GM19452 (cell line): ENCODE data around the gene AOPEP.
A peak's percentile ranks its signal among the peaks of the same experiment; 100 is the strongest.

Experiments
- ATAC-seq: cut with Tn5 transposase; IDR thresholded peaks from one replicate; pipeline ENCODE4 v1.9.1; 2021; ENCODE audit not compliant: unreplicated experiment

AOPEP gene

GRCh38 chr9:95028853-95029219 is 302.3 kb downstream of the AOPEP start:
- no peak for ATAC-seq

GRCh38 chr9:95029288-95029687 is 302.8 kb downstream of the AOPEP start:
- no peak for ATAC-seq

GRCh38 chr9:95029720-95030119 is 303.2 kb downstream of the AOPEP start:
- ATAC-seq, result no peak

GRCh38 chr9:95030344-95030743 is 303.8 kb downstream of the AOPEP start:
- no peak for ATAC-seq

GRCh38 chr9:95030920-95031642 is 304.6 kb downstream of the AOPEP start:
- ATAC-seq, result no peak

- no peak for ATAC-seq
Measured at GRCh38 chr9:95031711-95032461, 305.4 kb downstream of the AOPEP start.

- no peak for ATAC-seq
Measured at GRCh38 chr9:95032580-95033341, 306.3 kb downstream of the AOPEP start.

- no peak for ATAC-seq
Measured at GRCh38 chr9:95035846-95036245, 309.3 kb downstream of the AOPEP start.

- ATAC-seq, result no peak
Measured at GRCh38 chr9:95036676-95037075, 310.2 kb downstream of the AOPEP start.

- ATAC-seq, result no peak
Measured at GRCh38 chr9:95037789-95038521, 311.5 kb downstream of the AOPEP start.

GRCh38 chr9:95038666-95039065 is 312.2 kb downstream of the AOPEP start:
- no peak for ATAC-seq

GRCh38 chr9:95040106-95040505 is 313.6 kb downstream of the AOPEP start:
- no peak for ATAC-seq

- ATAC-seq, result no peak
Measured at GRCh38 chr9:95043826-95044225, 317.3 kb downstream of the AOPEP start.

GRCh38 chr9:95044731-95045508 is 318.4 kb downstream of the AOPEP start:
- no peak for ATAC-seq

GRCh38 chr9:95045751-95046150 is 319.3 kb downstream of the AOPEP start:
- ATAC-seq, result no peak

- ATAC-seq, result no peak
Measured at GRCh38 chr9:95047452-95048224, 321.1 kb downstream of the AOPEP start.

GRCh38 chr9:95048225-95049087 is 322.0 kb downstream of the AOPEP start:
- ATAC-seq, result peak; percentile 63

- ATAC-seq, result no peak
Measured at GRCh38 chr9:95049761-95050160, 323.3 kb downstream of the AOPEP start.
